DOHH2 (cell line): Measurements from ENCODE around the gene NOTCH1.
"Not testable (repeated sequence)": the region's sequence is repeated elsewhere in the genome, so short reads cannot be mapped to it uniquely, and the experiment has no call there.

ENCODE experiments used
- H3F3A ChIP-seq: fragments of 200-600 bp; sonication (generic), shearing (Covaris generic); 2 replicates; pipeline ENCODE4 v1.6.0; 2016; ENCODE audit warnings: antibody characterized with exemption, mild to moderate bottlenecking; ENCODE audit not compliant: control insufficient read depth, insufficient read depth
- H3K27ac ChIP-seq: fragments of 200-600 bp; sonication (generic); 2 replicates; pipeline ENCODE4 v1.5.1; 2014; ENCODE audit warnings: low read depth, mild to moderate bottlenecking, low read length, moderate library complexity
- H3K27me3 ChIP-seq: fragments of 200-600 bp; sonication (generic); 2 replicates; pipeline ENCODE4 v1.6.1; 2014; ENCODE audit warnings: mild to moderate bottlenecking, low read length, mixed read lengths; ENCODE audit not compliant: control insufficient read depth
- H3K36me3 ChIP-seq: fragments of 200-600 bp; sonication (generic); 2 replicates; pipeline ENCODE4 v1.6.1; 2014; ENCODE audit warnings: mild to moderate bottlenecking, low read length, moderate library complexity, mixed read lengths; ENCODE audit not compliant: control insufficient read depth
- H3K4me1 ChIP-seq: fragments of 200-600 bp; sonication (generic); 2 replicates; pipeline ENCODE4 v1.6.1; 2014; ENCODE audit warnings: mild to moderate bottlenecking, low read length, mixed read lengths; ENCODE audit not compliant: control insufficient read depth
- H3K4me2 ChIP-seq: fragments of 200-600 bp; sonication (generic); 2 replicates; pipeline ENCODE4 v1.6.0; 2014; ENCODE audit warnings: mild to moderate bottlenecking, low read length, moderate library complexity
- H3K4me3 ChIP-seq: fragments of 200-600 bp; sonication (generic); 2 replicates; pipeline ENCODE4 v1.5.1; 2014; ENCODE audit warnings: mild to moderate bottlenecking, low read length, mixed read lengths
- H3K79me2 ChIP-seq: fragments of 200-600 bp; sonication (generic); 2 replicates; pipeline ENCODE4 v1.6.1; 2014; ENCODE audit warnings: mild to moderate bottlenecking, low read length, mixed read lengths; ENCODE audit not compliant: control insufficient read depth
- H3K9me2 ChIP-seq: fragments of 200-600 bp; sonication (generic); replicated peaks from 2 replicates; pipeline ENCODE4 v1.6.1; 2014; ENCODE audit warnings: mild to moderate bottlenecking, low read length, mixed read lengths; ENCODE audit not compliant: control insufficient read depth
- H3K9me3 ChIP-seq: fragments of 200-600 bp; sonication (generic); 2 replicates; pipeline ENCODE4 v1.6.1; 2014; ENCODE audit warnings: antibody characterized with exemption, low read length, mixed read lengths; ENCODE audit not compliant: control insufficient read depth, insufficient read depth
- H4K20me1 ChIP-seq: fragments of 200-600 bp; sonication (generic); 2 replicates; pipeline ENCODE4 v1.6.0; 2014; ENCODE audit warnings: low read depth, mild to moderate bottlenecking, antibody characterized with exemption, low read length, moderate library complexity; ENCODE audit not compliant: control insufficient read depth, insufficient read depth
- CTCF ChIP-seq: fragments of 200-600 bp; sonication (generic); IDR thresholded peaks from one replicate; pipeline ENCODE4 v1.5.1; 2014; ENCODE audit warnings: antibody characterized with exemption, mild to moderate bottlenecking, low read depth, low read length; ENCODE audit not compliant: poor library complexity, severe bottlenecking
- EZH2phosphoT487 ChIP-seq: fragments of 200-600 bp; sonication (generic); IDR thresholded peaks from 2 replicates; pipeline ENCODE4 v1.6.1; 2017; ENCODE audit warnings: borderline replicate concordance, mild to moderate bottlenecking, antibody characterized with exemption, low read length, moderate library complexity, mixed read lengths

Gene NOTCH1

GRCh38 chr9:136562746-136563495, 17.1 kb upstream of the NOTCH1 start:
- Histone ChIP-seq H3K4me1 (no peaks in the 10 kb centered on the region), H3K4me3 (no peak overlapping the region), H3K27ac (no peak overlapping the region), H4K20me1 (no peaks in the 10 kb centered on the region), H3K4me2 (no peak overlapping the region), H3F3A (no peaks in the 10 kb centered on the region), H3K36me3 (no peaks in the 10 kb centered on the region), H3K27me3 (peaks cover 26% of the 10 kb centered on the region), H3K79me2 (no peaks in the 10 kb centered on the region), H3K9me3 (peaks cover 12% of the 10 kb centered on the region), H3K9me2 (no peaks in the 10 kb centered on the region)
- TF ChIP-seq CTCF (no peak), EZH2phosphoT487 (no peak)

GRCh38 chr9:136561779-136562178, 15.9 kb upstream of the NOTCH1 start:
- no peak overlapping the region for H3K4me2 ChIP-seq
- no peaks in the 10 kb centered on the region for H3K36me3 ChIP-seq
- H3K4me3 ChIP-seq, result no peak overlapping the region
- no peaks in the 10 kb centered on the region for H3F3A ChIP-seq
- TF ChIP-seq EZH2phosphoT487 (no peak), CTCF (no peak)
- H3K9me3 ChIP-seq, result peaks cover 12% of the 10 kb centered on the region
- H3K79me2 ChIP-seq, result no peaks in the 10 kb centered on the region
- peaks cover 26% of the 10 kb centered on the region for H3K27me3 ChIP-seq
- H3K9me2 ChIP-seq, result no peaks in the 10 kb centered on the region
- no peaks in the 10 kb centered on the region for H3K4me1 ChIP-seq
- H3K27ac ChIP-seq, result no peak overlapping the region
- no peaks in the 10 kb centered on the region for H4K20me1 ChIP-seq

GRCh38 chr9:136560586-136560985, 14.7 kb upstream of the NOTCH1 start:
- TF ChIP-seq CTCF, result no peak
- no peak for TF ChIP-seq EZH2phosphoT487
- H3K36me3 ChIP-seq, result no peaks in the 10 kb centered on the region
- H3K27ac ChIP-seq, result no peak overlapping the region
- no peaks in the 10 kb centered on the region for H3K79me2 ChIP-seq
- H3F3A ChIP-seq, result no peaks in the 10 kb centered on the region
- H3K4me3 ChIP-seq, result no peak overlapping the region
- peaks cover 26% of the 10 kb centered on the region for H3K27me3 ChIP-seq
- H3K4me1 ChIP-seq, result no peaks in the 10 kb centered on the region
- H3K4me2 ChIP-seq, result no peak overlapping the region
- peaks cover 12% of the 10 kb centered on the region for H3K9me3 ChIP-seq
- H4K20me1 ChIP-seq, result no peaks in the 10 kb centered on the region
- no peaks in the 10 kb centered on the region for H3K9me2 ChIP-seq

- H3F3A ChIP-seq, H3K79me2 ChIP-seq, H3K27ac ChIP-seq, H4K20me1 ChIP-seq, H3K4me3 ChIP-seq, H3K9me2 ChIP-seq, H3K36me3 ChIP-seq, H3K4me1 ChIP-seq, H3K4me2 ChIP-seq: not testable (repeated sequence)
- Histone ChIP-seq H3K27me3 (peaks cover 17% of the 10 kb centered on the region), H3K9me3 (peaks cover 12% of the 10 kb centered on the region)
These were observed 13.5 kb upstream of the NOTCH1 start for GRCh38 chr9:136559371-136559770.

- H3K9me3 ChIP-seq, result peaks cover 12% of the 10 kb centered on the region
- H3K4me2 ChIP-seq, H4K20me1 ChIP-seq, H3K9me2 ChIP-seq, H3K4me1 ChIP-seq, H3K4me3 ChIP-seq, H3F3A ChIP-seq, H3K79me2 ChIP-seq, H3K36me3 ChIP-seq, H3K27ac ChIP-seq: not testable (repeated sequence)
- peaks cover 13% of the 10 kb centered on the region for H3K27me3 ChIP-seq
These were observed 13.0 kb upstream of the NOTCH1 start for GRCh38 chr9:136558846-136559245.
